T-helper 17 cell (primary cell): Measurements from ENCODE around the gene GBE1. TPM values are rescaled to one million over a fixed set of nuclear protein-coding genes. Genes with fewer than 3 reads are reported as not detected.

Experiments
- ATAC-seq: fragments of 150-1000 bp; cut with Tn5 transposase; 2 replicates; pipeline ENCODE4 v1.10.0; 2021; ENCODE audit warnings: mild to moderate bottlenecking, moderate library complexity
- DNase-seq, 3 donors: peaks; one replicate each; pipeline versions ENCODE4 v3.0.0 to v3.0.0-alpha.2; 2020 to 2021
- H3K9me3 ChIP-seq: one replicate; pipeline ENCODE4 v1.7.0; 2013; ENCODE audit warnings: low read length, mild to moderate bottlenecking; ENCODE audit not compliant: control insufficient read depth, poor library complexity, severe bottlenecking
- H3K27ac Mint-ChIP-seq: one replicate; pipeline ENCODE4 v1.8.0; 2022; ENCODE audit warnings: mild to moderate bottlenecking, moderate library complexity, mixed read lengths
- H3K27me3 Mint-ChIP-seq: one replicate; pipeline ENCODE4 v1.8.0; 2022; ENCODE audit warnings: mixed read lengths
- H3K36me3 Mint-ChIP-seq: one replicate; pipeline ENCODE4 v1.8.0; 2022; ENCODE audit warnings: low read depth, mixed read lengths
- H3K4me1 Mint-ChIP-seq: one replicate; pipeline ENCODE4 v1.8.0; 2022; ENCODE audit warnings: mild to moderate bottlenecking, mixed read lengths
- H3K4me3 Mint-ChIP-seq: one replicate; pipeline ENCODE4 v1.8.0; 2022; ENCODE audit warnings: mild to moderate bottlenecking, moderate library complexity, mixed read lengths
- total RNA-seq, 4 donors: library from RNA in 2 of 4; stranded (reverse) in 2 of 4; gene quantifications; one replicate each; pipeline ENCODE4 v1.2.3 and lab custom pipeline; 2022 to 2026

The GBE1 gene
- total RNA-seq, 2 donors from 2014 or later: 8.0 to 8.6 TPM

- H3K36me3 Mint-ChIP-seq: peaks cover 3% of the 10 kb centered on the region
- no peaks in the 10 kb centered on the region for H3K27me3 Mint-ChIP-seq
- no peaks in the 10 kb centered on the region for H3K4me1 Mint-ChIP-seq
- no peak for ATAC-seq
- H3K4me3 Mint-ChIP-seq: peak overlapping the region; percentile 13
- no peak for DNase-seq
- no peak overlapping the region for H3K27ac Mint-ChIP-seq
- H3K9me3 ChIP-seq: no peaks in the 10 kb centered on the region
Measured at GRCh38 chr3:81743096-81744025, 18.1 kb downstream of the GBE1 start.

- Mint-ChIP-seq H3K27ac (no peak overlapping the region), H3K36me3 (peaks cover 3% of the 10 kb centered on the region)
- no peaks in the 10 kb centered on the region for H3K9me3 ChIP-seq
Measured at GRCh38 chr3:81742581-81742980, 18.9 kb downstream of the GBE1 start.

GRCh38 chr3:81741216-81741615 lies 20.2 kb downstream of the GBE1 start:
- no peaks in the 10 kb centered on the region for H3K4me1 Mint-ChIP-seq
- no peak overlapping the region for H3K4me3 Mint-ChIP-seq
- peaks cover 5% of the 10 kb centered on the region for H3K36me3 Mint-ChIP-seq

More at GRCh38 chr3:81742581-81742980, 18.9 kb downstream of the GBE1 start:
- DNase-seq: no peak
- Mint-ChIP-seq H3K4me3 (no peak overlapping the region), H3K27me3 (no peaks in the 10 kb centered on the region), H3K4me1 (no peaks in the 10 kb centered on the region)
- no peak for ATAC-seq

GRCh38 chr3:81740731-81741130 lies 20.7 kb downstream of the GBE1 start:
- Mint-ChIP-seq H3K36me3 (peaks cover 5% of the 10 kb centered on the region), H3K27me3 (no peaks in the 10 kb centered on the region), H3K4me1 (no peaks in the 10 kb centered on the region), H3K27ac (no peak overlapping the region), H3K4me3 (no peak overlapping the region)
- DNase-seq (no peak), ATAC-seq (no peak)
- H3K9me3 ChIP-seq: no peaks in the 10 kb centered on the region

More at GRCh38 chr3:81741216-81741615, 20.2 kb downstream of the GBE1 start:
- no peak overlapping the region for H3K27ac Mint-ChIP-seq
- ATAC-seq (no peak), DNase-seq (no peak)
- no peaks in the 10 kb centered on the region for H3K27me3 Mint-ChIP-seq
- H3K9me3 ChIP-seq: no peaks in the 10 kb centered on the region

GRCh38 chr3:81735334-81735733 lies 26.1 kb downstream of the GBE1 start:
- Mint-ChIP-seq H3K4me1 (peaks cover 8% of the 10 kb centered on the region), H3K4me3 (no peak overlapping the region), H3K36me3 (peaks cover 6% of the 10 kb centered on the region), H3K27ac (no peak overlapping the region), H3K27me3 (no peaks in the 10 kb centered on the region)
- DNase-seq (no peak), ATAC-seq (no peak)
- H3K9me3 ChIP-seq: no peaks in the 10 kb centered on the region

- ATAC-seq (no peak), DNase-seq (no peak)
- H3K36me3 Mint-ChIP-seq: peaks cover 6% of the 10 kb centered on the region
- H3K27me3 Mint-ChIP-seq: no peaks in the 10 kb centered on the region
- H3K9me3 ChIP-seq: no peaks in the 10 kb centered on the region
- H3K27ac Mint-ChIP-seq: no peak overlapping the region
- H3K4me3 Mint-ChIP-seq: no peak overlapping the region
- peaks cover 8% of the 10 kb centered on the region for H3K4me1 Mint-ChIP-seq
Measured at GRCh38 chr3:81734742-81735141, 26.7 kb downstream of the GBE1 start.

GRCh38 chr3:81732642-81733041 lies 28.8 kb downstream of the GBE1 start:
- no peak for ATAC-seq
- Mint-ChIP-seq H3K4me1 (peaks cover 11% of the 10 kb centered on the region), H3K27ac (no peak overlapping the region), H3K36me3 (peaks cover 6% of the 10 kb centered on the region), H3K27me3 (no peaks in the 10 kb centered on the region), H3K4me3 (no peak overlapping the region)
- no peaks in the 10 kb centered on the region for H3K9me3 ChIP-seq
- no peak for DNase-seq

- Mint-ChIP-seq H3K36me3 (peaks cover 6% of the 10 kb centered on the region), H3K27ac (no peak overlapping the region), H3K4me3 (no peak overlapping the region), H3K27me3 (no peaks in the 10 kb centered on the region), H3K4me1 (peaks cover 8% of the 10 kb centered on the region)
- H3K9me3 ChIP-seq: no peaks in the 10 kb centered on the region
- ATAC-seq: no peak
- no peak for DNase-seq
Measured at GRCh38 chr3:81728766-81729544, 32.5 kb downstream of the GBE1 start.

- peaks cover 7% of the 10 kb centered on the region for H3K4me1 Mint-ChIP-seq
- H3K27ac Mint-ChIP-seq: no peak overlapping the region
- no peak for ATAC-seq
- no peaks in the 10 kb centered on the region for H3K9me3 ChIP-seq
- H3K4me3 Mint-ChIP-seq: no peak overlapping the region
- H3K27me3 Mint-ChIP-seq: no peaks in the 10 kb centered on the region
- DNase-seq: no peak
- H3K36me3 Mint-ChIP-seq: peaks cover 2% of the 10 kb centered on the region
Measured at GRCh38 chr3:81726735-81727134, 34.7 kb downstream of the GBE1 start.

- no peak for DNase-seq
- Mint-ChIP-seq H3K4me1 (peaks cover 7% of the 10 kb centered on the region), H3K27ac (no peak overlapping the region), H3K27me3 (no peaks in the 10 kb centered on the region), H3K4me3 (no peak overlapping the region), H3K36me3 (peaks cover 2% of the 10 kb centered on the region)
- no peaks in the 10 kb centered on the region for H3K9me3 ChIP-seq
- ATAC-seq: no peak
Measured at GRCh38 chr3:81726132-81726531, 35.3 kb downstream of the GBE1 start.

- peak overlapping the region; percentile 24 for H3K27ac Mint-ChIP-seq
- H3K4me3 Mint-ChIP-seq: no peak overlapping the region
- H3K27me3 Mint-ChIP-seq: no peaks in the 10 kb centered on the region
- no peak for DNase-seq
- H3K4me1 Mint-ChIP-seq: peaks cover 7% of the 10 kb centered on the region
- no peaks in the 10 kb centered on the region for H3K9me3 ChIP-seq
- H3K36me3 Mint-ChIP-seq: peaks cover 2% of the 10 kb centered on the region
- no peak for ATAC-seq
Measured at GRCh38 chr3:81723732-81724313, 37.6 kb downstream of the GBE1 start.

GRCh38 chr3:81718311-81718710 lies 43.1 kb downstream of the GBE1 start:
- DNase-seq (no peak), ATAC-seq (no peak)
- H3K4me1 Mint-ChIP-seq: no peaks in the 10 kb centered on the region
- no peak overlapping the region for H3K4me3 Mint-ChIP-seq
- no peaks in the 10 kb centered on the region for H3K36me3 Mint-ChIP-seq
- H3K27me3 Mint-ChIP-seq: no peaks in the 10 kb centered on the region
- no peak overlapping the region for H3K27ac Mint-ChIP-seq
- H3K9me3 ChIP-seq: no peaks in the 10 kb centered on the region

- Mint-ChIP-seq H3K27me3 (no peaks in the 10 kb centered on the region), H3K4me3 (no peak overlapping the region), H3K36me3 (no peaks in the 10 kb centered on the region), H3K4me1 (no peaks in the 10 kb centered on the region), H3K27ac (no peak overlapping the region)
- H3K9me3 ChIP-seq: no peaks in the 10 kb centered on the region
- ATAC-seq (no peak), DNase-seq (no peak)
Measured at GRCh38 chr3:81716870-81717509, 44.5 kb downstream of the GBE1 start.
